CD4-positive, alpha-beta T cell treated with Interleukin-15 for 1 hour (primary cell): ENCODE measurements around the gene NID2.

Source experiments
- DNase-seq: peaks from one replicate; pipeline ENCODE4 v3.0.0-alpha.2; 2020

Gene NID2

DNA sequence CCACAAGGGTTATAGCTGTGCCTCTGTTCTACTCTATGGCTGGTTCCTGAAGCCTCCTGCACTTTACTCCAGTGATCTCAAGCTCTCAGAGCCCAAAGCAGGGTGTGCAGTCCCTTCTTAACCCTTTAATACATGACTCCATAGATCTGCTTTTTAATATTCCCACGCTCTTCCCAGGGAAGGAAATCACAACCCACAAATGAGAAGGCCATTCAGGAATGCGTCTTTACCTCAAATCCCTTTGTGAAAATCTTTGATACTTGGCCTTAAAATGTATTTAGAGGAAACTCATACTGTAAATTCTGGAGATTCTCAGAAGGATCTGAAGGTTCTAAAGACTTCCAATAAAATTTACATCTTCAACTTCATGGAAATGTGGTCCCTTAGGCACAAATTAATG lies 17.0 kb downstream of the NID2 start:
- DNase-seq = no peak

DNA sequence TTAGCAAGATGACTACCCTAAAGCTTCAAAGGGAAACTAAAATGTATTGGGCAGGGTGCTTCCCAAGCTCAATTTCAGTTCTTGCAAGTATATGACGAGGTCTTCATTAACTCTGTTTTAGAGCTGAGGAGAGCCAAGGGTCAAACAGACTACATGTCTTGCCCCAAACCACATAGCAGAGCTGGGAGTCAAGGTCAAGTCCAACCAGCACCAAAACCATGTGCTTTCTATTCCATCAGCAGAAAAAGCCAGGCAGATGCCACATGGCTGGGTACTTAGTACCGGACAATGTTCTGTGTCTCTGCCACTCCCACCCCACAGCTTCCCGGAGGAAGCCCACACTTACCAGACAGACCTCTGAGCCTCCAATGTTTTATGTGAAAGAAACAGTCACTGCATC lies 17.6 kb downstream of the NID2 start:
- no peak for DNase-seq

DNA sequence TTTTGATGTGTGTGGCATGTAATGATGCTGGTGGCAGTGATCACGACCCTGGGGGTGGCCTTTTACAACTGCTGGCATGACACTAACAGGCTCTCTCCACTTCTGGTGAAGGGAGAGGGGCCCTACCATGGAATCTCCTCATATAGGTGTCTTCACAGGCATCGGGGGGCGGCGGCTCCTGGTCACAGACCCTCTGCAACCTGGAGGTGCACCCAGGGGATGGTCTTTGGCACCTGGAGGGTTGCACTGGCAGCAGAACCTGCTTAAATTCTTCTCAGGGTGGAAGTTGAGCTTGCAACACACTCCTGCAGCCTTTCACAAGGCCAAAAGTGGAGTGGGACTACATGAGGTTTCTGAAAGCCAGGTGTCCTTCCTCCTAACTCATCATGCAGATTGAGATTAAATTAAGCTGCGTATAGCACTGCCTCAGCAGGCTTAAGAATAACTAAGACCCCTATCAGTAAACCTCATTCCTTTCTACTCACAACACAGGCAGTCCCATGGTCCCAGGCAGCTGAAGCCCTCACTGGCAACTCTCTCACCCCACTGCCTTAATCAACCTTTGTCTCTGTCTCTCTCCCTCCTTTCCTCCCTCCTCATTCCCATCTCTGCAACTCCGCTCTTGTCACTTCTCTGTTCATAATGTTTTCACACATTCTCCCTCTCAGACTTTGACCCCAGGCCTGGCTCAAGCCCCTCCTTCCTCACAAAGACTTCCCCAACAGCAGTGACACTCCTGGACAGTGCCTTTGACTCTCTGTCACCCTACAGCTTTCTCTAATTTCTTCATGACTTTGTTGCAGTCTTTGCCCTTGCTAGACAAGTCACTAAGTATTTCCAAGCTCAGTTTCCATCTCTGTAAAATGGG lies 18.9 kb downstream of the NID2 start:
- DNase-seq = no peak

DNA sequence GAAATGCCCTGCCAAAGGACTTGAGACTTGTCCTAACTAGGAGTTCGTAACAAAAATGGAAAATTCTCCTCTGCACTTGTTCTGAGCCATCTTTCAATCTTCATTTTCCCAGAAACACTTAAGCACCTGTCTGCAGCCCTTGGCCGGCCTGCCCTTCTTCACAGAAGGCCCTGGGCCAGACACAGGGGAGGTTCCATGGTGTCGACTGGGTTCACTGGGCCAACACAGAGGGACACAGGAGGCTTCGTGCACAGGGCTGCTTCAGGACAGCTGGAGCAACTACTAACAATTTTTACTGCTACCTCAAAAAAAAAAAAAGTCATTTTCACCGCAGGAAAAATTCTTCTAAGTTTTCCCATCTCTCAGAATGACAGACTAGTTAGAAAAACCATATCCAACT lies 19.6 kb downstream of the NID2 start:
- no peak for DNase-seq

DNA sequence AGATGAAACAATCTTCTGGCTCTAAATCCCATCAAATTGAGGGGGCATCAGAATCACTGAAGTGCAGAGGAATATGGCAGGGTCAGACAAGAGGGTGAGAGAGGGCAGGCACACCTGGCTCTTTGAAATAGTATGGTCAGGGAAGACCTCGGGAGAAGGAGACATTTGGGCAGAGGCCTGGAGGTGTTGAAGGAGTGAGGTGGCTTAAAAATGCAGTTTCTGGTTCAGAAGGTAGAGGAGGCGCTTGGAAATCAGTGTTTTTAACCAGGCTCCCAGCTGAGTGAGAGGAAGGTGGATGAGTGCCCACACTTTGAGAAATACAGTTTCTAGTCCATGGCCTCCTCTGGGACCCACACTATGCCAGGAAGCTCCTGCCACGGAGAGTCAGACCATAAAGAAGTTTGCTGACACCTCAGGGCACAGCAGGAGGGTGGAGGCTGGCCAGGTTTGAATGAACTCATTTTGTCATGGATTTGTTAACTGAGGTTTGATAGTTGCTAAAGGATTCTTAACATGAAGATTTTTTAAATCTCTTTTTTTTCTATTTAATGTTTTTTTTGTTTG lies 20.1 kb downstream of the NID2 start:
- no peak for DNase-seq

DNA sequence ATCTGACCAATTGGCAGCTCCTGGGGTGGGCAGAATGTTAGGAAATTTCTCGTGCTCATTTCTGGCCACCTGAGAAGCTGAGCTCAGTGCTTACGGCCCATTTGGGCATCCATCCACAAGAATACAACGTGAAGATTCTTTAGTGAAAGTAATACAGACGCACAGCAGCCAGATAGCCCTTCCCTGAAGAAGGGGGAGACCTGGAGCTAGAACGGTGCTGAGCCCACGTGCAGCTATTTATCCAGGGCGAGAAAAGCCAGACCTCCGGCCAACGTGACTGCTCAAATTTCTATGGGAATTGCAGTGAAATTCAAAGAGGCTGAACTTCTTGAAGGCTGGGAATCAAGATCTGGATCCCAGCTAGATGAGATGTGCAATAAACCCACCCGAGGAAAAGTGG lies 20.7 kb downstream of the NID2 start:
- no peak for DNase-seq

DNA sequence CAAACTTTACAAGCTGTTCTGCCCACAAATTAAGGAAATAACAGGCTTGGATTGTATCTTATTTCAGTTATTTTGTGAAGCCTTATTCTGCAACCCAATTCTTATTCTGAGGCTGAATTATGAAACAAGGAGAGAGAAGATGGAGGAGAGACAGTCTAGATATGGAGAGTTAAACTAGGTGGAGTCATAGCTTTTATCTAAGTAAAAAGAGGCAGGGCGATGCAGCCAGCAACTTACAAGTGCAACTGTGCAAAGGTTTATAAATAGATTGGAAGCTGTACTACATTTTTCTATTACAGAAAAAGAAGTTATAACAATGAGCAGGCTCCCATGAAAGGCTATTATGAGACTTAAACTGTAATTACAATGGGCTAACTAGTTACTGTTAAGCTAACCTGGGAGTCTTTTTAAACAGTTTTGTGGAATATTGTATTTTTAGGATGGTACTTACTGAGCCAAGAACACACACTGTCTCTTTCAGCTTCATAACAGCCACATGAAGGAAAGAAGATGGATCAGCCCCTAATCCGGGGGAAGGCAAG lies 22.4 kb downstream of the NID2 start:
- DNase-seq = no peak

DNA sequence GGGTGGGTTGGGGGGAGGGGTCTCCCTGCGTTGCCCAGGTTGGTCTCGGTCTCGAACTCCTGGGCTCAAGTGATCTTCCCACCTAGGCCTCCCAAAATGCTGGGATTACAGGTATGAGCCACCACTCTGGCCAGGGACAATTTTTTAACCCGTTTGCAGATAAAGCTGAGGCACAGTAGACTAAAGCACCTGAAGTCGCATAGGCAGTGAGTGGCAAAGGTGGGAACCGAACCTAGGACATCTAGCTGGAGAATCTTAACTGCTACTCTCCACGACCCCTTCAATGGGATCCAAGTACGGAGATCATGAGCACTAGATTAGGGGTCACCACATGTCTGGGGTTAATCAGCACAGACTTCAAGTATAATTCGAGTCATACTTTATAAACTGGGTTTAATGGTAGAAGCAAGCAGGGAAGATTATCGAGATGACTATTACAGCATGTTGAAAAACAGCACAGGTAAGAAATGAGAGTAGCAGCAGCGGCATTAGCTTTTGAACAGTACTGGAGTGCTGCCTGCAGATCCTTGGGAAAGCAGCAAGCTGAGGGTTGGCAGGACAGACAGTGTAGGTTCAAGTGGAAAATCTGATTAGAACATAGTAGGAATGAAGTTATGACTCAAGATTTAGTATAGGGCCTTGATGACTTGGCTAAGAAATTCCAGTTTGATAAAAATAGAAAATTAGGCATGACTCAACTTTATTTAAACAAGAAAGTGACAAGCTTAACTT lies 23.9 kb downstream of the NID2 start:
- DNase-seq = no peak

DNA sequence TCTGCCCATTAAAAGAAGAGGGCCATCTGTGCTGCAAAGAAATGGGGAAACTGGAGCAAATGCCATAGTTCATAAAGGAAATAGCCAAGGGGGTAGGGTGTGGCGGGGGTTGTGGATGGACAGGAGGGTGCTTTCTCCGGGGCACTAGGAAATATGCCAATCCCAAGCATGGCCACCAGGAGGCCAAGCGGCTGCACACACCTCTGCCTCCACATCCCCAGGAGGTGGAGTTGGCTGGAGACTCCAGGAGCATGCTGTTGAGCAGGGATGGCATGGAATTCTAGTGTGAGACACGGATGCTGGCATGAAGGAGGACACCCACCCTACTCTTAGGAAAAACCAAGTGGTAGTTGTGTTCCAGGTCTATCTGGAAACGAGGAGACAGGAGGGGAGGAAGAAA lies 25.2 kb downstream of the NID2 start:
- DNase-seq = no peak

DNA sequence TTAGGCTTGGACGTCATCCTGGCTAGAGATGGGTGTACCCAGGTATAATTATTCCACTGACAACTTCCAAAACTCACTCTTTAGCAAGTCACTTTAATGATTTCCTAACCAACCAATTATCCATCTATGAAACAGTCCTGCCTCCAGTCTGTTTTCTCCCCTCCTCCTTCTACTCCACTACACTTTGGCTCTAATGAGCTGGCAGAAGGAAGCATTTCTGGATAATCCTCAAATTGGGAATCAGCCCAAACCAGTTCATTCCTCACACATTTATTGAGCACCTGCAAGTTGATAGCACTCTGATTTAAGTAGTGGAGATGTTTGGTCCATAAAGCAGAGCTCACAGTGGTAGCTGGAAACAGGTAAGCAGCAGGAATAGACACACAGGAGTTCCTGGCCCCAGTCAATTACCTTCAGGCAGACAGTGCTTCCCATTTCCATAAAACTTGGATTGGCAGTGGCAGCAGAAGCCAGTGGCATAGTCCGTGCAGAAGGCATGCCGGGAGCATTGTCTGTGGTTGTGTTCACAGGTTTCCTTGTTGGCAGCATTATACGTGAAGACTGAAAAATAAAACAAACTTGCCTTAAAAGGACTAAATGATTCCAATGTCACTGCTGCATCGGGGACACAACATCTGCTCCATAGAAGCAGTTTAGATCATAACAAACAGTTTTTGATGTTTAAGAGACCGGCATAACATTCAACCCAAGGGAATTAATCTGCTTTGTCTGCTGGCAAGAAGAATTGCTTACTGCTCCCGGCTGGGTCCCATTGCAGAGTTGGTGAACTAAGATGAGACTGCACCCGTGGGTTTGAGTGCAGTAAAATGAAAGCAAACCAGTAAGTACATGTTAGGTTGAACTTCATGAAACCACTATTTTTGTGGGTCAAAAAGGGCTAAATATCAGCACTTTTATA lies 26.2 kb downstream of the NID2 start:
- no peak for DNase-seq

DNA sequence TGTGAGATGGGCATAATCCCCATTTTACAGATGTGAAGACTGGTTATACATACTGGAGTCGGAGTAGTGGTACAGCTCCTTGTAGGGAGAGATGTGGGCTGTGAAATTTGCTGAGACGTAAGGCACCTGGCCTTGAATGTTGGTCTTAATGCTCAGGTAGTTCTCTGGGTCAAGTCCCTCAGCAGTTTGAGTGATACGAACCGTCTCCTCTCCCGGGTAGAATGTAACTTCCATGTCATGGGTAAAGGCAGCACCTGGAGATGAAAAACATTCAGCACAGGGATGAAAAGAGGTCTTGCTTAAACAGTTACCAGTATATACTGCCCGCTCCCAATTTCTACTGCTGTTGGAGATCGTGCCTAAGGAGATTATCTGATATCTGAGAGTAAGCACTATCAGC lies 28.3 kb downstream of the NID2 start:
- no peak for DNase-seq

DNA sequence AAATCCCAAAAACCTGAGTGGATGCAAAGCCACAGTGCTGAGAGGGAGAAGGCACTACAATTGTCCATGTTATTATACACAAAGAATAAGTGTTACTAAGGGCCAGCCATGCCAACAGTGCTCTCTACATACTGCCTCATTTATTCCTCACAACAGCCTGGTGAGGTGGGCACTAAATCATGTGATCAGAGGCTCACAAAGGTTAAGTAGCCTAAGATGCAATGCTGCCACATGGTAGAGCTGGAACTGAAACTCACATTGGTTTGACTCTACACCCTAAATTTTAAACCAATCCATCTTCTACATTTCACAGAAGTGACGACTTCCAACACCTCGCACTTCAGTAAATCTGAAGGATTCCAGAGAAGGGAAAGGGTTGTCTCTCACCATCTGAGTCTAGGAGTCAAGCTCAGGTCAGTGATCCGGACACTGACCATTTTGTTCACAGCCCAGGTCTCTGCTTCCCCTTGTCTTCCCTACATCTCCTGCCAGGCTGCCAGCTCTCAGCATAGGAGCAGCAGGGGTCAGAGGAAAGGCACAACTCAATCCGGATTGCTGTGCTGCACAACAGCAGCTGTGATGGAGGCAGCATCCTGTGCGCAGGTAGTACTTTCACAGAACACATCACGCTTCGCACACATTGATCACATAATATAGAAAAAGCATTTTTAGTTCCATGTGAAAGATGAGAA lies 29.6 kb downstream of the NID2 start:
- DNase-seq = no peak

DNA sequence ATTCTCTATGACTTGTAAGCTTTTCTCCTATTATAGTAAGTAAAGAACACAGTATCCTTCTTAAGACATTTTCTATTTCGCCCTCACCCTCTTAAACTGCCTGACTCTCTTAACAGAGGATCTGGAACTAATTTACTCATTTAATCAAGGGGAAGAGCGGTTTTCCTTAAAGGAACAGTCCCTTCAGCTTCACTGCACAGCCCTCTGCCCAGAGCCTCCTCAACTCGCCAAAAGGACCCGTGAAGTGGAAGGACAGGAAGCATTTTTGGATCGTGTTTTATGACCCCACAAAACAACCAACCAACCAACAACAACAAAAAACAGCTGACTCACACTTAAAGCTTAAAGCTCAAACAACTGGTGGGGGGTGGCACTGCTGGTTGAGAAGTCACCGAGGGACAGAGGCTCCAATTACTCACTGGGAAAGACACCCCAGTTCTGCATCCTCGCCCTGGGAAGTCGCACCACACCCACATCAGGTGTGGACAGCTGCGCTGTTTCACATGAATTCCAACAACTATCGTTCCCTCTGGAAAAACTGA lies 35.7 kb downstream of the NID2 start:
- DNase-seq = no peak

DNA sequence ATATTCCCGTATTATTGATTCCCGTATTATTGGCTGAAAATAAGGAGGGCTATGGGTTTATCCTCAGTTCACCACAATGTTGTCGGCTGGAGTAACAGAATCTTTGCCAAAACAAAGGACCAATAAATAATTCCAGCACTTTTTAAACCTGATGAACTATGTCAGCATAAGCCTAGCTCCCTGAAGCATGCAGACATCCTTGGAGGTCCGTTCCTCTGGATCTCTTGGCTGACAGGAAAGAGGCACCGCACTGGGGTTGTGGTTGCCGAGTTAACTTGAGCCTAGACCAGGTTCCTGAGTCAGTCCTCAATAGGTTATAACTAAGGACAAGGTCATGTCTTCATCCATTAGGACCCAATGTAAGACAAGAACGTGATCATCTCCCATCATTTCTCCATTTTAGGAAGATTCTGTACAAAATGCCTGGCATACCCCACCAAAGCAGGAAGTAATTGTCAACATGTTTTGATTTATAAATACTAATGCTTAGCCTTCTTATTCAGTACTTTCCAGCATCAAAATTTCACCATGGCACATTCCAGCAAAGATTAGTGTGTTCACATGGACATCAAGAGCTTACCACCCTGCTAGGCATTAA lies 36.6 kb downstream of the NID2 start:
- no peak for DNase-seq

DNA sequence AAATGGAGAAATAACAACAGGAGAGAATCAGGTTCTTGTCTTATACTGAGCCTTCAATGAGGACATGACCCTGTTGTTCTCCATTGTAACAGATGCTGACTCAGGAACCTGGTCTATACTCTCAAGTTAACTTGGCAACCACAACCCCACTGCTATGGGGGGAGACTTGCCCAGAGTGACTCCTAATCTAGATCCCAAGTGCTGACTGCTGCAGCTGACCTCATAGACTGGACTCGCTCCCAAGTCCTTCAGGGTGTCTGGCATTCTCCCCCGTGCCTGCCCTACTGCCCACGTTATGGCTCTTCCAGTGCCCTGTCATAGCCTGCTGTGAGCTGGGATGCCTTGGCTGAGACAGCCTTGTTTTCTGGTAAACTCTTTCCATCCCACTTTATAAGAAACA lies 37.1 kb downstream of the NID2 start:
- DNase-seq = no peak

DNA sequence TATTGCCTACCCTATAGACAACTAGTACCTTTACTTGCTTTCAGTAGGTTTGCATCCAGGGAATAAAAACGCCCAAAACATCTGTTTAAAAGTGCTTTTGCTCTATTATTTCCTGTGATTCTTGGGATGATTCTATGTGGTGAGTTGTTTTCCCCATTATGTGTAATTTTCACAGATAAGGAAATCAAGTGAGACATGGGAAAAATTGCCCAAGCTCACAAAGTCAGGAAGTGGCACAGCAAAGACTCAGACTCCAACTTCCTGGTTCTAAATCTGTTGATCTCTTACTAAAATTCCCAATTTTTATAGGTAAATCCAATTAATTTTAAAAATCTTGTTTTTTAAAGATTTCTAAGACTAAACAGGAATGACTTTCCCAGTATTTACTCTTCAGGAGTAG lies 39.0 kb downstream of the NID2 start:
- no peak for DNase-seq

DNA sequence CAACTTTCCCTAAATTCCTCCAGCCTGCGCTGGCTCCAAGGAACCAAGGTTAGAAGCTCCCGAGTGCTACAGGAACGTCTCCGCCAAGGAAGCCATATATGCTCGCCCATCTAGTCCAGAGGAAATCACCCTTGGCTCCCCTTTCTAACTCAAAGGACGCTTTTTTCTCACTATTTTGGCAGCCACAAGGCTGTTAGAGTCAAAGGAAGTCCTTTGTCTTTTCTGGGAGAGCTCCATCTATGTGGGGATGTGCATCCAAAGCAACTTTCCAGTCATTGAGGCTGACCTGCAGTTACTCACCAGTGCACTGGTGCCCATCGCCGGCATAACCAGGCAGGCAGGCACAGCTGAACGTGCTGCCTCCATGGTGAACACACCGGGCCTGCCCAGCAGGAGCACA lies 42.0 kb downstream of the NID2 start:
- DNase-seq = no peak

DNA sequence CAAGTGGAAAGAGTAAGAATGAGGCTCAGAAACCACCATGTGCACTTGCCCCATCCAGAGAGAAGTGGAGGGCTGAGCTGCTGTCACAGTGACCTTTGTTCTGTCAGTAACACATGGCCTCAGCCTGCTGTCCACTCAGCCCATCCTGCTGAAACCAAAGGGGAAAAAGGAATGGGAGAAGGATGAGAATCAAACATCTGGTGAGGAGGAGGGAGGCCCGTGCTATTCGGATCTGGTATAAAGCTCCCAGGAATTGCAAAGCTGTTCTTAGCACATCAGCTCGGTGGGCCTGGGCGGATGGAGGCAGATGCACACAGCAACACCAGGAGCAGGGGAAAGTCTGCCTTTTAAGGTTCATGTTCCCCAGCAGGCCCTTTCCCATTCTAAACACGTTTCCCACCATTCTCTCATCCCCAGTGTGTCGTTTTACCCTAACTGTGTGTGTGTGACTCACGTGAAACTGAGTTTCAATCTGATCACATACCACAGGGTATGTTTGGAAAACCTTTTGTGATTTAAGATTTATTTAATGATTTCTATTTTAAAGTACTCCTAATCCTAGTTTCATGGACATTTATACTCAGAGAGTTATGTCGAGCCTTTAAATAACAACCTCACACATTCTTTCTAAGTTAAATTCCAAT lies 42.7 kb downstream of the NID2 start:
- no peak for DNase-seq

DNA sequence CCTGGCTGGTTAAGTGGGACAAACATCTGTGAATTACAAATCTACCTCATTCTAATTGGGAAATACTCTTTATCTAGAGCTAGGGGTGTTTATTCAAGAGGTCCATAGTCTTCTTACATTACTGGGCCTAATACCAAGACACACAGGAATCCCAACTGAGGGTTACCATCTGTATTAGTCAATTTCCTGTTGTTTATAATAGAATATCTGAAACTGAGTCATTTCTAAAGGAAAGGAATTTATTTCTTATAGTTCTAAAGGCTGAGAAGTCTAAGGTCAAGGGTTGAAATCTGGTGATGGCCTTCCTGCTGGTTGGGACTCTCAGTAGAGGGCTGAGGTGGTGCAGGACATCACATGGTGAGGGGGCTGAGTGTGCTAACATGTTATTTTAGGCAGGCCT lies 43.5 kb downstream of the NID2 start:
- no peak for DNase-seq

DNA sequence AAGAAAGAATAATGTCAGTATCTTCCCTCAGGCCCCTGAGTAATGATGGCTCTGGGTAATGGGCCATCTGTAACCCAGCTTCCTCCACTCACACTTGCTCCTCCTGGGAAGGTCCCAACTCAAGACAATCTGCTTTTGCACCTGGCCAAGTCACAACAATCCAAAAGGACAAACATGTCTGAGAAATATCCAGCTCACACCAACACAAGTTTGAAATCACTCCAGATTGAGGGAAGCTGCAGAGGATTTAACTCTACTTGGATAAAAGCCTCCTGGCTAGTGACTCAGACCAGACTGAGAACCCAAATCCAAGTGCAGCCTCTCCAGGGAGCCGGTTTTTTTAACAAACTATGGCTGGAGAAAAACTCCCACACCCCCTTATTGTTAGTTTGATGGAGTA lies 45.3 kb downstream of the NID2 start:
- DNase-seq = no peak
